ENCODE data around the gene GOLGA7B.

The GOLGA7B gene

GRCh38 chr10:97849687-97850402, at the start of gene GOLGA7B:
Gene GOLGA7B, plus strand, starts transcription at chr10:97849843. Its CDS starts 461 bp downstream, at chr10:97850304.
- no peaks in the 10 kb centered on the region for H3K36me3 Mint-ChIP-seq (ENCODE audit: low read depth)
- H3K4me1 Mint-ChIP-seq: peaks cover 6% of the 10 kb centered on the region
- peak within 1 kb of the TSS; percentile 63 for H3K4me3 Mint-ChIP-seq
- DNase-seq: peak; percentile 91
- H3K27ac Mint-ChIP-seq: no peak within 1 kb of the TSS
- no peaks in the 10 kb centered on the region for H3K9me3 Mint-ChIP-seq
- no peak for TF ChIP-seq CTCF (IDR thresholded peaks at IDR 0.05)
- H3K27me3 Mint-ChIP-seq (ENCODE audit: low read depth, poor library complexity): peaks cover 46% of the 10 kb centered on the region

GRCh38 chr10:97800474-97800873, 49.2 kb upstream of the GOLGA7B start:
- peaks cover 17% of the 10 kb centered on the region for H3K9me3 Mint-ChIP-seq
- peaks cover 4% of the 10 kb centered on the region for H3K4me1 Mint-ChIP-seq
- TF ChIP-seq CTCF (IDR thresholded peaks at IDR 0.05): no peak
- no peak overlapping the region for H3K27ac Mint-ChIP-seq
- H3K4me3 Mint-ChIP-seq: no peak overlapping the region
- DNase-seq: no peak
- H3K36me3 Mint-ChIP-seq (ENCODE audit: low read depth): no peaks in the 10 kb centered on the region
- H3K27me3 Mint-ChIP-seq (ENCODE audit: low read depth, poor library complexity): peaks cover 40% of the 10 kb centered on the region

- no peak for TF ChIP-seq CTCF (IDR thresholded peaks at IDR 0.05)
- H3K27me3 Mint-ChIP-seq (ENCODE audit: low read depth, poor library complexity): peaks cover 36% of the 10 kb centered on the region
- no peak overlapping the region for H3K27ac Mint-ChIP-seq
- no peak overlapping the region for H3K4me3 Mint-ChIP-seq
- H3K9me3 Mint-ChIP-seq: peaks cover 17% of the 10 kb centered on the region
- no peak for DNase-seq
- H3K36me3 Mint-ChIP-seq (ENCODE audit: low read depth): no peaks in the 10 kb centered on the region
- peaks cover 11% of the 10 kb centered on the region for H3K4me1 Mint-ChIP-seq
Observed at GRCh38 chr10:97801422-97801821, 48.2 kb upstream of the GOLGA7B start.

- no peak overlapping the region for H3K4me3 Mint-ChIP-seq
- no peak for TF ChIP-seq CTCF (IDR thresholded peaks at IDR 0.05)
- peak; percentile 49 for DNase-seq
- peaks cover 33% of the 10 kb centered on the region for H3K27me3 Mint-ChIP-seq (ENCODE audit: low read depth, poor library complexity)
- H3K4me1 Mint-ChIP-seq: peaks cover 11% of the 10 kb centered on the region
- no peak overlapping the region for H3K27ac Mint-ChIP-seq
- H3K9me3 Mint-ChIP-seq: no peaks in the 10 kb centered on the region
- H3K36me3 Mint-ChIP-seq (ENCODE audit: low read depth): no peaks in the 10 kb centered on the region
Observed at GRCh38 chr10:97805096-97805884, 44.4 kb upstream of the GOLGA7B start.

- no peaks in the 10 kb centered on the region for H3K9me3 Mint-ChIP-seq
- H3K27ac Mint-ChIP-seq: no peak overlapping the region
- TF ChIP-seq CTCF (IDR thresholded peaks at IDR 0.05): no peak
- no peak overlapping the region for H3K4me3 Mint-ChIP-seq
- H3K4me1 Mint-ChIP-seq: peaks cover 11% of the 10 kb centered on the region
- no peak for DNase-seq
- no peaks in the 10 kb centered on the region for H3K36me3 Mint-ChIP-seq (ENCODE audit: low read depth)
- H3K27me3 Mint-ChIP-seq (ENCODE audit: low read depth, poor library complexity): peaks cover 34% of the 10 kb centered on the region
Observed at GRCh38 chr10:97805949-97806348, 43.7 kb upstream of the GOLGA7B start.

Measured in nephron progenitor cell (in vitro differentiated cells).